Astrocyte of the cerebellum (primary cell): ENCODE data around the gene USP49.

Experiments used
- DNase-seq: peaks from one replicate; pipeline ENCODE4 v3.0.0-alpha.2; 2011; ENCODE audit warnings: low read depth
- H3K4me3 ChIP-seq: 2 replicates; pipeline ENCODE4 v1.5.1; 2011; ENCODE audit warnings: mild to moderate bottlenecking, low read depth, low read length, moderate library complexity
- in situ Hi-C: cut with HindIII; loops from 2 replicates; pipeline ENCODE4 v1.10.0; 2017; ENCODE audit warnings: low sequenced_read_pairs
- TF ChIP-seq, protein P1 (sequence below): IDR thresholded peaks from 2 replicates; pipeline ENCODE4 v1.5.1; 2012; ENCODE audit warnings: low read length, low read depth, moderate library complexity, mild to moderate bottlenecking; ENCODE audit errors: missing control alignments

Gene USP49

DNA sequence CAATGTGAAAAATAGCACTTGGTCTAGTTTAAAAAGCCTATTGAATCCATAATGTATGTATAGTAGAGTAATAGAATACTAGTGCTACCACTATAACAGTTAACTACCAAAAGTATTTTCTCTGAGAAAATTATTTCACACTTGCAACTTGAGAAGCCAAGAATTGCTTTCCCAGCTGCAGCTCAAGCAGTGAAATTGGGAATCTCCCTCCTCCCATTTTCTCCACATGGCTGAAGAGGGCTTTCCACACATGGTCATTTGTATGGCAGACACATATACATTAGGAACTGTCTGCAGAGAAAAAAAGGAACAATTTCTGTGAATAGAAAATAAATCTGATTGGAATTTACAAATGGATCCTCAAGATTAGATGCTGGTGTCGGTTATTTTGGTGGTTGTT is 73.2 kb downstream of the USP49 start:
- DNase-seq, result no peak
- in situ Hi-C loops, result no loop called here
- TF ChIP-seq, protein P1, sequence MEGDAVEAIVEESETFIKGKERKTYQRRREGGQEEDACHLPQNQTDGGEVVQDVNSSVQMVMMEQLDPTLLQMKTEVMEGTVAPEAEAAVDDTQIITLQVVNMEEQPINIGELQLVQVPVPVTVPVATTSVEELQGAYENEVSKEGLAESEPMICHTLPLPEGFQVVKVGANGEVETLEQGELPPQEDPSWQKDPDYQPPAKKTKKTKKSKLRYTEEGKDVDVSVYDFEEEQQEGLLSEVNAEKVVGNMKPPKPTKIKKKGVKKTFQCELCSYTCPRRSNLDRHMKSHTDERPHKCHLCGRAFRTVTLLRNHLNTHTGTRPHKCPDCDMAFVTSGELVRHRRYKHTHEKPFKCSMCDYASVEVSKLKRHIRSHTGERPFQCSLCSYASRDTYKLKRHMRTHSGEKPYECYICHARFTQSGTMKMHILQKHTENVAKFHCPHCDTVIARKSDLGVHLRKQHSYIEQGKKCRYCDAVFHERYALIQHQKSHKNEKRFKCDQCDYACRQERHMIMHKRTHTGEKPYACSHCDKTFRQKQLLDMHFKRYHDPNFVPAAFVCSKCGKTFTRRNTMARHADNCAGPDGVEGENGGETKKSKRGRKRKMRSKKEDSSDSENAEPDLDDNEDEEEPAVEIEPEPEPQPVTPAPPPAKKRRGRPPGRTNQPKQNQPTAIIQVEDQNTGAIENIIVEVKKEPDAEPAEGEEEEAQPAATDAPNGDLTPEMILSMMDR, result no peak

DNA sequence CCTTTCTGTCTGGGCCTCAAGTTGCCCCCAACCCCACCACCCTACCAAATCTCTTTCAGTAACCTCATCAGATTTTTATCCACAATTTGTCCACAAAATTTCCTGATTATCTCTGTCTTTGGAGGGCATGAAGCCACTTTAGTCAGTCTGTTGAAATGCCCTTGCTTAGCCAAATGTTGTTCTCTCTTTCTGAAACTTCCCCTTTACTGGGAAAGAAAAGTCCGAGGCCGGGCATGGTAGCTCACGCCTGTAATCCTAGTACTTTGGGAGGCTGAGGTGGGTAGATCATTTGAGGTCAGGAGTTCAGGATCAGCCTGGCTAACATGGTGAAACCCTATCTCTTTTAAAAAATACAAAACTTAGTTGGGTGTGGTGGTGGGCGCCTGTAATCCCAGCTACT is 73.9 kb downstream of the USP49 start:
- TF ChIP-seq, protein P1, result no peak
- no peak overlapping the region for H3K4me3 ChIP-seq
- in situ Hi-C loops, result no loop called here
- no peak for DNase-seq

More for the DNA sequence above, 73.2 kb downstream of the USP49 start:
- no peak overlapping the region for H3K4me3 ChIP-seq

DNA sequence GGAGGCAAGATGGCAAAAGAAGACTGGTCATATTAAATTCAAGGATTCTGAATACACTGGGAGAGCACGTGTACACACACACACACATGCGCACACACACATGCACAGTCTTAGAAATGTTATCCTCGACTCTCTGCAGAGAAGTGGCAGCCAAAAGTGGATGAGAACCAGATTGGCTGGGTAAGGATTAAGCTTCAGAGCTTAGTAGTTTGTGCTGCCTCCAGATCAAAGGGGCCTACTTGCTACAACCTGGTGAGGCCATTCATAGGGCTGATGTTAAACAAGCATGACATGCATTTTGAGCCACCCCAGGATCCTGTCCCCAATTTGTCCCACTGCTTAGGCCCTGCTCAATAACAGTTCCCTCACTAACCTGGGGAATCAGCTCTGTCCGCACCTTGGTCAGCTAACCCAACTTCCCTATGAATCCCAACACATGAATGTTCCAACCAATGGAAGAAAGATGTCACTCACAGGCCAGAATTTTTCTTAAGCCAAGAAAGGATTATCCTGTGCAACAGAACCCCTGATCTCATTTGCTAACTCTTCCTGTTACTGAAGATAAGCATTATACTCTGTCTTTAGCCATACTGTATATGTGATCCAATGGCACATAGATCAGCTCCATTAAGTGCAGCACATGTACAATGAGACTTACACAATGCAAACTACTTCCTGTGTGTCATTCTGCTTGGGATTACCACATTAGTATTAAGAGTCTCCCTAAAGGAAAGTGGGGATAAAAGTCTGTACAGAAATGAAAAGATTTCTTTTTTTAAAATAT is 76.7 kb downstream of the USP49 start:
- TF ChIP-seq, protein P1, result no peak
- DNase-seq, result no peak
- no peak overlapping the region for H3K4me3 ChIP-seq
- in situ Hi-C loops, result no loop called here

DNA sequence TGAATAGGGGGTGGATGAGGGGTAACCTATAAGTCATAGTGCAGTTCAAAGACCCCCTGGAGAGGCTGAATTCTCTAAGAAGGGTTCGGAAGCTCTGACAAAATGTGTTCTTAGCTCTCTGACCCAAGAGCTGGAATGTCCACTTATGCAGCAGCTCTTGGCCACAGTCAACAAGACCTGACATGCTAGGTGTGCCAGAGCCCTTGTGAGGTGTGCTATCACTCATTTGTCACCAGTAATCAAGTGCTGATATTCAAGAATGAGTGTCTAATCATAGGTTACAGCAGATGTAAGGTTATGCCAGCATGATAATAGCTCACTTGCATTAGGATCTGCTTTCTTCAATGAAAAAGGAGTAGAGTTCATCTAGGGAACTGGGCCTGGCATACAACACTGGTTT is 79.6 kb downstream of the USP49 start:
- H3K4me3 ChIP-seq, result no peak overlapping the region
- TF ChIP-seq, protein P1, result no peak
- in situ Hi-C loops, result no loop called here
- DNase-seq, result no peak

DNA sequence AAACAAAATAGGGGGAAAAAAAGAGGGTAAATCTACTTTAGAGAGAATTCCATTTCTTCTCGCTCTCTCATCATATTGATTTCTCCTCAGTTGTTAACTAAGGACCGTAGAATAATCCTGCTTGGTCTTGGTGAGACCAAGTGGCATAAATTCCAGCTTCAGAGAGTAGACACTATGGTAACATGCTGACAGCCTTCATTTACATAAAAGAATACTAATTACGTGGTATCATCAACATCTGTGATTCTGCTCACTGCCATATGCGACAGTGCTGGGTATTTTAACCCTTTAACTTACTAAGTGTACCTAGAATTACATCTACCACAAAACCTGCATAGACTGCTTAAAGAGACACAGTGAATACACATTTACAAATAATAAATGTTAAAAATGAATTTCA is 80.5 kb downstream of the USP49 start:
- DNase-seq, result no peak
- H3K4me3 ChIP-seq, result no peak overlapping the region
- TF ChIP-seq, protein P1, result no peak
- in situ Hi-C loops, result no loop called here

DNA sequence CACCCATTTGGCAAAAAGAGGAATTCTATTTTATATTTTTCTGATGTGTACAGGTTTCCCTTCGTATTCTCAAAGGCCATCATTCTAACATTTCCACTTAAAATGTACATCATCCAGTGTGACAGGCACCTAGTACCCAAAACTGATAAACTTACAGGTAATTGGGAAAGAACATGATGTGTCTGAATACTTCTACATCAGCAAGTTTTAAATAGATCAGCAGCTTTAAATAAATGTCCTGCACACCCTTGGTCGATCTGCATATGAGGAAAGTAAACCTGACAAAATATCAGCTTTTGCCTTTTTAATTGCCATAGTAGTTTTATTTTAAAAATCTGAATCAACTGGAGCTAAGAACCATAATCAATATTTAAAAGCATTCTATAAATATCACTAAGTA is 81.2 kb downstream of the USP49 start:
- DNase-seq, result no peak
- TF ChIP-seq, protein P1, result no peak
- H3K4me3 ChIP-seq, result no peak overlapping the region
- in situ Hi-C loops, result no loop called here
